ENCODE measurements around the gene HLCS.

Gene HLCS

DNA sequence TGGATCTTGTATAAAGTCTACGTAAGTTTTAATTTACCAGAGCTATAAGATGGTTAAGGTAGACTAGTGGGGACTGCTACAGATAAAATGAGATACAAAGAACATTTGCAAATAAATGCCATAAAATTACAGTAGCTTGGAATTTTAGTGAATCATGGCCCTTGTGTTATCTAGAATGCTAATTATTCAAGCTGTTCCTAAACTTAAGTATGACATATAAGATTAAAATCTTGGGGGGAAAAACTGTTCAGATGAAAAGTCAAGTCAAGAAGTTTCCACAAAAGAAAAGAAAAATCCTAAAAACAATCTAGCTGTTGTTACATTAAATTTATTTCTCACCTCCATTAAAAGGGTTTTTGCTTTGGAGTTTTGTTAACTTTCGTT, 215.9 kb downstream of the HLCS start:
- DNase-seq (ENCODE audit: low read depth in 2 of 2), result no peak
- TF ChIP-seq, protein P1, sequence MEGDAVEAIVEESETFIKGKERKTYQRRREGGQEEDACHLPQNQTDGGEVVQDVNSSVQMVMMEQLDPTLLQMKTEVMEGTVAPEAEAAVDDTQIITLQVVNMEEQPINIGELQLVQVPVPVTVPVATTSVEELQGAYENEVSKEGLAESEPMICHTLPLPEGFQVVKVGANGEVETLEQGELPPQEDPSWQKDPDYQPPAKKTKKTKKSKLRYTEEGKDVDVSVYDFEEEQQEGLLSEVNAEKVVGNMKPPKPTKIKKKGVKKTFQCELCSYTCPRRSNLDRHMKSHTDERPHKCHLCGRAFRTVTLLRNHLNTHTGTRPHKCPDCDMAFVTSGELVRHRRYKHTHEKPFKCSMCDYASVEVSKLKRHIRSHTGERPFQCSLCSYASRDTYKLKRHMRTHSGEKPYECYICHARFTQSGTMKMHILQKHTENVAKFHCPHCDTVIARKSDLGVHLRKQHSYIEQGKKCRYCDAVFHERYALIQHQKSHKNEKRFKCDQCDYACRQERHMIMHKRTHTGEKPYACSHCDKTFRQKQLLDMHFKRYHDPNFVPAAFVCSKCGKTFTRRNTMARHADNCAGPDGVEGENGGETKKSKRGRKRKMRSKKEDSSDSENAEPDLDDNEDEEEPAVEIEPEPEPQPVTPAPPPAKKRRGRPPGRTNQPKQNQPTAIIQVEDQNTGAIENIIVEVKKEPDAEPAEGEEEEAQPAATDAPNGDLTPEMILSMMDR (IDR thresholded peaks at IDR 0.05; ENCODE audit: low read depth, low read length), result no peak
- no peak overlapping the region for H3K4me3 ChIP-seq (replicated peaks in 1 of 2; ENCODE audit: low read depth in 2 of 2, low read length in 2 of 2)

DNA sequence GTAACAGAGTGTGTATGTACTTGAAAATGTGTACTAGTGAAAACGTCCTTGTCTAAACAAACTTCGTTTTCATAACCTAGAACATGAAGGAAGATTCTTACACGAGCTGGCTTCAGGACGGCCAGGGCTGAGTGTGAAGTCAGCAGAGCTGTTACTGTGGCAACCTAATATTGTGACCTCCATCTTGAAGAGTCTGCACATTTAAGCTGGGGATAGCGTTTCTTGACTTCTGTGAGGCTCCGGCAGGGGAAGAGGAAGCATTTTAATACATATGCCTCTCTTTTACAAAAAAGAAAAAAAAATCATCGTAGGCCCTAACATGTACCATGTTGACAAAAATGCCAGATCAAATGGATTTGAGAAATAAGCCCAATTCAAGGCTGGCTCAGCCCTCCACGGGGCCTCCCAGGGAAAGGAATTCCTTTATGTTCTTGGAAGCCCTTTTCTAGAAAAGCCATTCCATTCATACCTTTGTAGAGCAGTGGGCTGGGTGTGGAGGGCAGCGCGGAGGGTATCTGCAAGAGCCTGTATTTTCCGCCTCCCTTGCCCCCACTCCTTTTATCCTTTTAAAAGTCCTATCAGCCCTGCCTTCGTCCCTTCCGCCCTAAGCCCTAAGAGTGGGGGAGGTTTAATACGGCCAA, 216.4 kb downstream of the HLCS start:
- DNase-seq (ENCODE audit: low read depth in 2 of 2), result peak; percentile 36 to 41
- no peak overlapping the region for H3K4me3 ChIP-seq (replicated peaks in 1 of 2; ENCODE audit: low read depth in 2 of 2, low read length in 2 of 2)
- TF ChIP-seq, protein P1 (IDR thresholded peaks at IDR 0.05; ENCODE audit: low read depth, low read length), result no peak

DNA sequence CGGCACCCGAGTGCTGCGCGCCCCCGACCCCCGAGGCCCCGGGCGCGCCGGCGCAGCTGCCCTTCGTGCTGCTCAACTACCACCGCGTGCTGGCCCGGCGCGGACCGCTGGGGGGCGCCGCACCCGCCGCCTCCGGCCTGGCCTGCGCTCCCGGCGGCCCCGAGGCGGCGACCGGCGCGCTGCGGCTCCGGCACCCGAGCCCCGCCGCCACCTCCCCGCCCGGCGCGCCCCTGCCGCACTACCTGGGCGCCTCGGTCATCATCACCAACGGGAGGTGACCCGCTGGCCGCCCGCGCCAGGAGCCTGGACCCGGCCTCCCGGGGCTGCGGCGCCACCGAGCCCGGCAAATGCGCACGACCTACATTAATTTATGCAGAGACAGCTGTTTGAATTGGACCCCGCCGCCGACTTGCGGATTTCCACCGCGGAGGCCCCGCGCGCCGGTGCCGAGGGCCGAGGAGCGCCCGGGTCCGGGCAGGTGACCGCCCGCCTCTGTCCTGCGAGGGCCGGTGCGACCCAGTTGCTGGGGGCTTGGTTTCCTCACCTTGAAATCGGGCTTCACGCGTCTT, 218.6 kb downstream of the HLCS start:
- DNase-seq (ENCODE audit: low read depth in 2 of 2), result peak; percentile 33 to 42
- H3K4me3 ChIP-seq (replicated peaks in 1 of 2; ENCODE audit: low read depth in 2 of 2, low read length in 2 of 2), result peak overlapping the region; percentile 11 to 41
- TF ChIP-seq, protein P1 (IDR thresholded peaks at IDR 0.05; ENCODE audit: low read depth, low read length), result no peak

DNA sequence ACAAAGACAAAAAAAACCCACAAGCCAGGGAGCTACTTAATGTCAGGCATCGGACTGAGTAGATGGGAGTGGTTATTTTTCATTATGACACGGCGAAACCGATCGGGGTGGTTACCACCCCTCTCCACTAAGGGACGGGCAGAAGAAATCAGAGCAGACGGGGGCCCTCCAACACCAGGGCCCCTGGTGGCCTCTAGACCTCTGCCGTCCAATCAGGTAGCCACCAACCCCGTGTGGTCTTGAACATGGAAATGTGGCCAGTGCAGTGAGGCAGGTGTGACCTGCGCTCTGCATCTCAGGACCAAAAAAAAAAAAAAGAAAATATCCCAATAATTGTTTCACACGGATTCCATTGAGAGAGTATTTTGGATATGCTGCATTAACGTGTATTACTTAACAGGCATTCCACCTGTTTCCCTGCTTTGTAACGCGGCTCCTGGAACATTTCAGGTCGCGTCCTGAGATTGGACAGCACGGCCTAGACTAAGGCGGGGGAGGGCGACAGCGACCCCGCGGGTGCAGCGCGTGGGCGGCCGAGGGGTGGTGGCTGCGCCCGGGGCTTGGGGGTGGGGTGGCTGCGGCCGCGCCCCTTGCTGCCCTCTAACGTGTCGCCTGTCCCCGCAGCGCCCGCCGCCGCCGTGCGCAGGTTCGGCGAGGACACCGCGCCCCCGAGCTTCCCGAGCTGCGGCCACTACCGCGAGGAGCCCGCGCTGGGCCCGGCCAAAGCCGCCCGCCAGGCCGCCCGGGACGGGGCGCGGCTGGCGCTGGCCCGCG, 219.2 kb downstream of the HLCS start:
- TF ChIP-seq, protein P1 (IDR thresholded peaks at IDR 0.05; ENCODE audit: low read depth, low read length), result no peak
- no peak for DNase-seq (ENCODE audit: low read depth in 2 of 2)
- H3K4me3 ChIP-seq (replicated peaks in 1 of 2; ENCODE audit: low read depth in 2 of 2, low read length in 2 of 2), result peak overlapping the region; percentile 32 to 41

DNA sequence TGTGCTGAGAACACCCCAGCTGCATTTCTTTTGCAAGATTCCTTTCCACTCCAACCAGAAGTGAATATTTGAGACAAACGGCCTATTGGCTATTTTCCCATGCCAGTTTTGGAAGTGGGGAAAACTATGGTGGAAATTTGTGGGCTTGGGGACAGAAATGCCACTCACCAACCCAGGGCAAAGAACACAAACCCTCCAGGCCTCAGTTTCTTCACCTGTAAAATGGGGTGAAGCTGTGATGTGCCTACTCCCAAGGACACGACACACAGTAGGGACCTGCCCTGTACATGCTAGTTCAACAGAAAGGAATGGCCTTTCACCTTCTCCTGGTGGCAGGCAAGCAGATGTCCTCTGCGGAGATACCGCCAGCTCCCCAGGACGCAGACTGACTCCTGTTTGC, 221.0 kb downstream of the HLCS start:
- no peak overlapping the region for H3K4me3 ChIP-seq (replicated peaks in 1 of 2; ENCODE audit: low read depth in 2 of 2, low read length in 2 of 2)
- no peak for DNase-seq (ENCODE audit: low read depth in 2 of 2)
- TF ChIP-seq, protein P1 (IDR thresholded peaks at IDR 0.05; ENCODE audit: low read depth, low read length), result no peak

DNA sequence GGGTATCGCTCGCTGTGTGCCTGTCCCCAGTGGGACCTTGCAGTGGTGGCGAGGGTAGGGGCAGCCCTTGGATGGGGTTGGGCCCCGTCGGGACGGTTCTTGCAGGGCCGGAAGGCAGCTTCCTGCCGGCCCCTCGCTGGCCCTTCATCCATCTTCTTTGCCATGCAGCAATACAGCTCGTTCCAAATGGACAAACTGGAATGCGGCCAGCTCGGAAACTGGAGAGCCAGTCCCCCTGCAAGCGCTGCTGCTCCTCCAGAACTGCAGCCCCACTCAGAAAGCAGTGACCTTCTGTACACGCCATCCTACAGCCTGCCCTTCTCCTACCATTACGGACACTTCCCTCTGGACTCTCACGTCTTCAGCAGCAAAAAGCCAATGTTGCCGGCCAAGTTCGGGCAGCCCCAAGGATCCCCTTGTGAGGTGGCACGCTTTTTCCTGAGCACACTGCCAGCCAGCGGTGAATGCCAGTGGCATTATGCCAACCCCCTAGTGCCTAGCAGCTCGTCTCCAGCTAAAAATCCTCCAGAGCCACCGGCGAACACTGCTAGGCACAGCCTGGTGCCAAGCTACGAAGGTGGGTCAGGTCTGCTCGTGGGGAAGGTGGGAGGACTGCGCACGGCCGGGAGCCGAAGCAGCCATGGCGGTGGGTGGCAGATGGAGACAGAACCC, 221.8 kb downstream of the HLCS start:
- DNase-seq (ENCODE audit: low read depth in 2 of 2), result no peak
- no peak overlapping the region for H3K4me3 ChIP-seq (replicated peaks in 1 of 2; ENCODE audit: low read depth in 2 of 2, low read length in 2 of 2)
- TF ChIP-seq, protein P1 (IDR thresholded peaks at IDR 0.05; ENCODE audit: low read depth, low read length), result no peak

Data from cardiac fibroblast (primary cell).